Testis (tissue), 3 donors: ENCODE data around the gene LYST. TPM values are rescaled to one million over a fixed set of nuclear protein-coding genes. Genes with fewer than 3 reads are reported as not detected.

ENCODE experiments used
- DNase-seq: peaks from one replicate; pipeline ENCODE4 v3.0.0-alpha.2; 2019
- H3K27ac ChIP-seq, 2 donors: fragments of 200-600 bp; sonication (generic); one replicate each; pipeline ENCODE4 v1.5.1; 2019
- H3K27me3 ChIP-seq: fragments of 200-600 bp; sonication (generic); one replicate; pipeline ENCODE4 v1.5.1; 2019
- H3K36me3 ChIP-seq: fragments of 200-600 bp; sonication (generic); one replicate; pipeline ENCODE4 v1.5.1; 2017; ENCODE audit warnings: low read depth; ENCODE audit errors: missing control alignments
- H3K4me1 ChIP-seq: fragments of 200-600 bp; sonication (generic); one replicate; pipeline ENCODE4 v1.5.1; 2019
- H3K4me3 ChIP-seq, 2 donors: fragments of 200-600 bp; sonication (generic); one replicate each; pipeline ENCODE4 v1.5.1; 2017 to 2019
- H3K9me3 ChIP-seq: fragments of 200-600 bp; sonication (generic); one replicate; pipeline ENCODE4 v1.5.1; 2017
- POLR2A ChIP-seq: fragments of 450-650 bp; IDR thresholded peaks from one replicate; pipeline ENCODE4 v1.6.1; 2017; ENCODE audit warnings: antibody characterized with exemption, mild to moderate bottlenecking, moderate library complexity
- WGBS, 2 donors: methylation state at CpG; one replicate each; pipeline ENCODE4 v1.1.5; 2018; 5-methylcytosine and 5-hydroxymethylcytosine counted together
- intact Hi-C: fragments of 100-400 bp; cut with DNase I; formaldehyde crosslinking; loops from one replicate; pipeline ENCODE4 v1.15.1; 2023; ENCODE audit warnings: low total_unique reads
- polyA plus RNA-seq: library from polyadenylated mRNA; stranded (reverse); fragments of 350-450 nt; fragmentation: Illumina TruSeq; extraction: RNeasy Lipid Tissue Mini Kit (QIAGEN cat#74804); gene quantifications from one replicate; pipeline ENCODE4 v1.2.3, GENCODE V29; 2014; ENCODE audit warnings: low read depth, low replicate concordance; ENCODE audit not compliant: insufficient read depth
- total RNA-seq, 2 donors: library from RNA; depleted of rRNA; stranded (reverse); fragments of >200 nt; gene quantifications; one replicate each; pipeline ENCODE4 v1.2.3, GENCODE V29; 2016
- TF ChIP-seq, protein P1 (sequence below), 3 experiments: fragments of 450-650 bp in 2 of 3; fragments of 200-600 bp in 1 of 3; sonication (generic) in 1 of 3; IDR thresholded peaks; one replicate each; pipeline ENCODE4 v1.5.1; 2016 to 2019; ENCODE audit warnings: antibody characterized with exemption in 3 of 3, mild to moderate bottlenecking in 2 of 3, moderate library complexity in 1 of 3

LYST gene
- total and polyA plus RNA-seq, 3 donors from 2014 or later, result 22.9 to 69.1 (median 60.9) TPM

DNA sequence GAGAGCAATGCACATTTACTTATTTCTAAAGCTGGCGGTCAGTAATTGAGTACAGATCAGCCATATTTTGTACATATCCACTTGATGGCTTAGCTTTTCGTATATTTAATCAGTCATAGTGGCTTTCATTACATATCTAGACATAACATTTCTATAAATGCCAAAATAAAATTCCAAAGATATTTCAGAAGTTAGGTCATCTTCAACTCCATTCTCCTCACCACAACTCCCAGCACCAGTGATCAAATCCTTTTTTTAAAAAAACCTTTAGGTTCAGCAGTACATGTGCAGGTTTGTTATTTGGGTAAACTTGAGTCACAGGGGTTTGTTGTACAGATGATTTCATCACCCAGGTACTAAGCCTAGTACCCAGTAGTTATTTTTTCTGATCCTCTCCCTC lies 163.2 kb downstream of the LYST start:
- intact Hi-C loops, result no loop called here
- 86 to 95% methylated on average over 2 of the region's 2 CpGs for WGBS, 2 donors

DNA sequence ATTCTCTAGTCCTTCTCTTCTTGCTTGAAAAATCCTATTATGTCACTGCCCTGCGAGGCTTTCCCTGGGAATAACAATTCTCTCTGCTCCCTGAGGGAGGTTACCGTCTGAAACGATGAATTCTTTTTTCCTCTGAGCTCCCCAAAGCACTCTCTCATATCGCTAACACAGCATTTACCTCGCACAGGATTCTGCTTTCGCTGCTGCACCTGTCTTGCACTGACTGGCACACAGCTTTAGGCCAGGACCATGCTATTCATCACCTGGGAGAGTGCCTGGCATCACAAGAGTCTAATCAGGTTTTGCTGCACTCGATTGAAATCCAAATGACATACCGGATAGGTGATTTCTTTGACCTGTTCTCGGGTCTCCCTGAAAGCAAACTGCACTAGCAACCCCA lies 164.3 kb downstream of the LYST start:
- Histone ChIP-seq H3K27me3 (no peaks in the 10 kb centered on the region), H3K36me3 (no peaks in the 10 kb centered on the region), H3K9me3 (no peaks in the 10 kb centered on the region), H3K4me3 (no peak overlapping the region), H3K27ac (no peak overlapping the region), H3K4me1 (no peaks in the 10 kb centered on the region)
- 87% methylated on average over 9 of the region's 9 CpGs for WGBS, 2 donors
- no peak for TF ChIP-seq POLR2A
- TF ChIP-seq, protein P1, sequence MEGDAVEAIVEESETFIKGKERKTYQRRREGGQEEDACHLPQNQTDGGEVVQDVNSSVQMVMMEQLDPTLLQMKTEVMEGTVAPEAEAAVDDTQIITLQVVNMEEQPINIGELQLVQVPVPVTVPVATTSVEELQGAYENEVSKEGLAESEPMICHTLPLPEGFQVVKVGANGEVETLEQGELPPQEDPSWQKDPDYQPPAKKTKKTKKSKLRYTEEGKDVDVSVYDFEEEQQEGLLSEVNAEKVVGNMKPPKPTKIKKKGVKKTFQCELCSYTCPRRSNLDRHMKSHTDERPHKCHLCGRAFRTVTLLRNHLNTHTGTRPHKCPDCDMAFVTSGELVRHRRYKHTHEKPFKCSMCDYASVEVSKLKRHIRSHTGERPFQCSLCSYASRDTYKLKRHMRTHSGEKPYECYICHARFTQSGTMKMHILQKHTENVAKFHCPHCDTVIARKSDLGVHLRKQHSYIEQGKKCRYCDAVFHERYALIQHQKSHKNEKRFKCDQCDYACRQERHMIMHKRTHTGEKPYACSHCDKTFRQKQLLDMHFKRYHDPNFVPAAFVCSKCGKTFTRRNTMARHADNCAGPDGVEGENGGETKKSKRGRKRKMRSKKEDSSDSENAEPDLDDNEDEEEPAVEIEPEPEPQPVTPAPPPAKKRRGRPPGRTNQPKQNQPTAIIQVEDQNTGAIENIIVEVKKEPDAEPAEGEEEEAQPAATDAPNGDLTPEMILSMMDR (IDR thresholded peaks at IDR 0.05), result no peak
- DNase-seq, result no peak
- intact Hi-C loops, result no loop called here

More for the DNA sequence above, 163.2 kb downstream of the LYST start:
- Histone ChIP-seq H3K27me3 (no peaks in the 10 kb centered on the region), H3K9me3 (no peaks in the 10 kb centered on the region), H3K36me3 (no peaks in the 10 kb centered on the region), H3K4me3 (no peak overlapping the region), H3K4me1 (no peaks in the 10 kb centered on the region), H3K27ac (no peak overlapping the region)
- TF ChIP-seq POLR2A, result no peak
- TF ChIP-seq, protein P1 (IDR thresholded peaks at IDR 0.05), result no peak
- no peak for DNase-seq

GRCh38 chr1:235697508-235697907 lies 169.2 kb downstream of the LYST start:
- no peaks in the 10 kb centered on the region for H3K36me3 ChIP-seq
- intact Hi-C loops, result no loop called here

DNA sequence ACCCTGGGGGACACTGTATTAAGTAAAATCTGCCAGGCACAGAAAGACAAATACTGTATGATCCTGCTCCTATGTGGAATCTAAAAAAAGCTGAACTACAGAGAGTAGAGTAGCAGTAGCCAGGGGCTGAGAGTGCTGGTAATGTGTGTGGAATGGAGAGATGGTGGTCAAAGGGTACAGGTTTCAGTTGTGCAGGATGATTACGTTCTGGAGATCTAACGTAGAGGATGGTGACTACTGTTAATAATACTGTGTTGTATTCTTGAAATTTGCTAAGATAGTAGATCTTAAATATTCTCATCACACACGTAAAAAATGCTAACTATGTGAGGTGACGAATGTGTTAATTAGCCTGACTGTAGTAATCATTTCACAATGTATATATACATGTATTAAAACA lies 177.3 kb downstream of the LYST start:
- Histone ChIP-seq H3K27me3 (no peaks in the 10 kb centered on the region), H3K36me3 (no peaks in the 10 kb centered on the region), H3K4me3 (no peak overlapping the region), H3K9me3 (no peaks in the 10 kb centered on the region), H3K27ac (no peak overlapping the region), H3K4me1 (no peaks in the 10 kb centered on the region)
- 96 to 98% methylated on average over 4 of the region's 4 CpGs for WGBS, 2 donors
- TF ChIP-seq POLR2A, result no peak
- TF ChIP-seq, protein P1 (IDR thresholded peaks at IDR 0.05), result no peak
- no peak for DNase-seq
- intact Hi-C loops, result no loop called here

More at GRCh38 chr1:235697508-235697907, 169.2 kb downstream of the LYST start:
- Histone ChIP-seq H3K4me3 (no peak overlapping the region), H3K27me3 (no peaks in the 10 kb centered on the region), H3K27ac (no peak overlapping the region), H3K4me1 (no peaks in the 10 kb centered on the region), H3K9me3 (no peaks in the 10 kb centered on the region)
- DNase-seq, result no peak
- WGBS, 2 donors, result 92 to 100% methylated on average over 2 of the region's 2 CpGs
- TF ChIP-seq POLR2A, result no peak
- TF ChIP-seq, protein P1 (IDR thresholded peaks at IDR 0.05), result no peak

- intact Hi-C loops, result no loop called here
- whole genome bisulfite sequencing, 2 donors, result 90 to 95% methylated on average over 3 of the region's 3 CpGs
These were observed 178.6 kb downstream of the LYST start for GRCh38 chr1:235688096-235688495.

More at GRCh38 chr1:235688096-235688495, 178.6 kb downstream of the LYST start:
- H3K9me3 ChIP-seq, result no peaks in the 10 kb centered on the region
- H3K4me1 ChIP-seq, result no peaks in the 10 kb centered on the region
- no peaks in the 10 kb centered on the region for H3K36me3 ChIP-seq
- TF ChIP-seq, protein P1 (IDR thresholded peaks at IDR 0.05), result no peak
- no peak for TF ChIP-seq POLR2A
- no peak overlapping the region for H3K4me3 ChIP-seq
- H3K27ac ChIP-seq, result no peak overlapping the region
- no peak for DNase-seq
- no peaks in the 10 kb centered on the region for H3K27me3 ChIP-seq
